Testis (tissue), 3 donors: Measurements from ENCODE around the gene MRPL34. TPM values are rescaled to one million over a fixed set of nuclear protein-coding genes. Genes with fewer than 3 reads are reported as not detected.
"Not testable (repeated sequence)": the region's sequence is repeated elsewhere in the genome, so short reads cannot be mapped to it uniquely, and the experiment has no call there.

ENCODE experiments used
- DNase-seq: peaks from one replicate; pipeline ENCODE4 v3.0.0-alpha.2; 2019
- H3K27ac ChIP-seq, 2 donors: fragments of 200-600 bp; sonication (generic); one replicate each; pipeline ENCODE4 v1.5.1; 2019
- H3K27me3 ChIP-seq: fragments of 200-600 bp; sonication (generic); one replicate; pipeline ENCODE4 v1.5.1; 2019
- H3K36me3 ChIP-seq: fragments of 200-600 bp; sonication (generic); one replicate; pipeline ENCODE4 v1.5.1; 2017; ENCODE audit warnings: low read depth; ENCODE audit errors: missing control alignments
- H3K4me1 ChIP-seq: fragments of 200-600 bp; sonication (generic); one replicate; pipeline ENCODE4 v1.5.1; 2019
- H3K4me3 ChIP-seq, 2 donors: fragments of 200-600 bp; sonication (generic); one replicate each; pipeline ENCODE4 v1.5.1; 2017 to 2019
- H3K9me3 ChIP-seq: fragments of 200-600 bp; sonication (generic); one replicate; pipeline ENCODE4 v1.5.1; 2017
- POLR2A ChIP-seq: fragments of 450-650 bp; IDR thresholded peaks from one replicate; pipeline ENCODE4 v1.6.1; 2017; ENCODE audit warnings: antibody characterized with exemption, mild to moderate bottlenecking, moderate library complexity
- WGBS, 2 donors: methylation state at CpG; one replicate each; pipeline ENCODE4 v1.1.5; 2018; 5-methylcytosine and 5-hydroxymethylcytosine counted together
- intact Hi-C: fragments of 100-400 bp; cut with DNase I; formaldehyde crosslinking; loops from one replicate; pipeline ENCODE4 v1.15.1; 2023; ENCODE audit warnings: low total_unique reads
- polyA plus RNA-seq: library from polyadenylated mRNA; stranded (reverse); fragments of 350-450 nt; fragmentation: Illumina TruSeq; extraction: RNeasy Lipid Tissue Mini Kit (QIAGEN cat#74804); gene quantifications from one replicate; pipeline ENCODE4 v1.2.3, GENCODE V29; 2014; ENCODE audit warnings: low read depth, low replicate concordance; ENCODE audit not compliant: insufficient read depth
- total RNA-seq, 2 donors: library from RNA; depleted of rRNA; stranded (reverse); fragments of >200 nt; gene quantifications; one replicate each; pipeline ENCODE4 v1.2.3, GENCODE V29; 2016
- TF ChIP-seq, protein P1 (sequence below), 3 experiments: fragments of 450-650 bp in 2 of 3; fragments of 200-600 bp in 1 of 3; sonication (generic) in 1 of 3; IDR thresholded peaks; one replicate each; pipeline ENCODE4 v1.5.1; 2016 to 2019; ENCODE audit warnings: antibody characterized with exemption in 3 of 3, mild to moderate bottlenecking in 2 of 3, moderate library complexity in 1 of 3

MRPL34 gene
- total and polyA plus RNA-seq, 3 donors from 2014 or later = 126 to 206 (median 180) TPM

DNA sequence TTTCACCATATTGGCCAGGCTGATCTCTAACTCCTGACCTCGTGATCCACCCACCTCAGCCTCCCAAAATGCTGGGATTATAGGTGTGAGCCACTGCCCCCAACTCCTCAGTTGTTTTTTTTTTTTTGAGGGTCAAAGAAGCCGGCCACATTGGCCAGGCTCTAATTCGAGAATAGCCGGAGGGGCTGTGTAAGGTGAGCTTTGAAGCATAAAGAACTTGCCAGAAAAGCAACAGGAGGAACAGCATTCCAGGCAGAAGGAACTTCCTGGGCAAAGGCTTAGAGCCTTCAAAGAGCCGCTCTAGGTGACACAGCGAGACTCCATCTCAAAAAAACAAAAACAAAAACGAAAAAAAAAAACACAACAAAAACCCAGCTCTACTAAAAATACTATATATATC is 39.6 kb upstream of the MRPL34 start:
- no peaks in the 10 kb centered on the region for H3K36me3 ChIP-seq
- H3K9me3 ChIP-seq = no peaks in the 10 kb centered on the region
- DNase-seq = no peak
- TF ChIP-seq, protein P1, sequence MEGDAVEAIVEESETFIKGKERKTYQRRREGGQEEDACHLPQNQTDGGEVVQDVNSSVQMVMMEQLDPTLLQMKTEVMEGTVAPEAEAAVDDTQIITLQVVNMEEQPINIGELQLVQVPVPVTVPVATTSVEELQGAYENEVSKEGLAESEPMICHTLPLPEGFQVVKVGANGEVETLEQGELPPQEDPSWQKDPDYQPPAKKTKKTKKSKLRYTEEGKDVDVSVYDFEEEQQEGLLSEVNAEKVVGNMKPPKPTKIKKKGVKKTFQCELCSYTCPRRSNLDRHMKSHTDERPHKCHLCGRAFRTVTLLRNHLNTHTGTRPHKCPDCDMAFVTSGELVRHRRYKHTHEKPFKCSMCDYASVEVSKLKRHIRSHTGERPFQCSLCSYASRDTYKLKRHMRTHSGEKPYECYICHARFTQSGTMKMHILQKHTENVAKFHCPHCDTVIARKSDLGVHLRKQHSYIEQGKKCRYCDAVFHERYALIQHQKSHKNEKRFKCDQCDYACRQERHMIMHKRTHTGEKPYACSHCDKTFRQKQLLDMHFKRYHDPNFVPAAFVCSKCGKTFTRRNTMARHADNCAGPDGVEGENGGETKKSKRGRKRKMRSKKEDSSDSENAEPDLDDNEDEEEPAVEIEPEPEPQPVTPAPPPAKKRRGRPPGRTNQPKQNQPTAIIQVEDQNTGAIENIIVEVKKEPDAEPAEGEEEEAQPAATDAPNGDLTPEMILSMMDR (IDR thresholded peaks at IDR 0.05) = no peak
- TF ChIP-seq POLR2A = no peak
- no peaks in the 10 kb centered on the region for H3K27me3 ChIP-seq
- intact Hi-C loops = no loop called here
- no peak overlapping the region for H3K4me3 ChIP-seq
- H3K4me1 ChIP-seq = peaks cover 6% of the 10 kb centered on the region
- no peak overlapping the region for H3K27ac ChIP-seq
- WGBS, 2 donors = 78 to 81% methylated on average over 7 of the region's 7 CpGs

DNA sequence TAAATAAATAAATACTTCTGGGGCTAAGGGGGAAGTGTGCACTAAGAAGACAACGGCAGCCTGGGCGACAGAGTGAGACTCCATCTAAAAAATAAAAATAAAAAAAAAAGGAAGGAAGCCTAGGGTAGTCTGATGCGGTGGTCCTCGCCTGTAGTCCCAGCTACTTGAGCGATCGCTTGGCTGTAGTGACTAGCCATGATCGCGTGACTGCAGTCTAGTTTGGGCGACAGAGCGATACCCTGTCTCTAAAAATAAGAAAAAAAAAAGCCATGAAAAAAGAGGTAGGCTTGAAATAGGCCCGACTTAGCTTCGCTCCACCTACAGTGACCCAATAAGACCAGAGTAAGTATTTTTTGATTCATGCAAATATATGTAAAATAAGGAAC is 39.1 kb upstream of the MRPL34 start:
- 43 to 61% methylated on average over 12 of the region's 12 CpGs for WGBS, 2 donors
- intact Hi-C loops = no loop called here
- Histone ChIP-seq H3K4me1 (peaks cover 6% of the 10 kb centered on the region), H3K4me3 (no peak overlapping the region), H3K27ac (no peak overlapping the region), H3K27me3 (no peaks in the 10 kb centered on the region), H3K36me3 (no peaks in the 10 kb centered on the region), H3K9me3 (no peaks in the 10 kb centered on the region)
- DNase-seq = no peak
- TF ChIP-seq, protein P1 (IDR thresholded peaks at IDR 0.05) = no peak
- TF ChIP-seq POLR2A = no peak

DNA sequence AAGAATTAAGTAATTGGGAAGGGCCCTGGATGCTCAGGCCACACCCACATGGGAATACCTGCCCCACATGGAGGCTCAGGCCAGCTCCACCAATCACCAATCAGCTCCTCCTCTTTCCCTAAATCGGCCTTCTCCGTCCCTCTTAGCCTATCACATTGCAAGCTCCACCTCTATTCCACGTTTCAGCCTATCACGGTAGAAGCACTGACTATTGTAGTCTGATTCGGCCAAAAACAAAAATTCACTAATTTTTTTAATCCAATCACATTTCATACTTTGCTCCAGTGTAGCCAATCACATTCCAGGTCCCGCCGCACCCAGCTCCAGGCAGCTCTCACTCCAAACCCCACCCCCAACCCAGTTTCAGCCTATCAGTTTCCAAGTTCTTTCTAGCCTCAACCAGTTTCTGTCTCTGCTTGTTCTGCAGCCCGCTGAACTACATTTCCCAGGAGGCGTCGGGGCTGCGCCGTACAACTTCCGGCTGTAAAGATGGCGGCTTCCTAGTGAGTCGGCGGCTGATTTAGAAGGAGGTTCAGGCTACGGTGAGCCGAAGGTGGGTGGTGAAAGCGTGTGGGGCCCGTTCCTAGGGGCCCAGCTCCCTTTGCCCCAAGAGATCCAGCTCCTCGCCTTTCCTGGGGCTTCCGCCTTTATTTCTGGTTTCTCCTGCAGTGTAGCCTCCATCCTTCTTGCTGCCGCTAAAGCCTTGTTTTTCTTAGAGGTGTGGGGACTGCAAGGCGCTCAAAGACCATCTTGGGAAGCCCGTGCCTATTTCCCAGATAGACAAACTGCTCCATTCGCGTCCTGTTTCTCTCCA is 38.5 kb upstream of the MRPL34 start, which contains the start of gene BABAM1:
TSS of gene BABAM1 (plus strand) at position 469 of the 814 bp plus-strand sequence. CDS start 1,364 bp downstream, outside the sequence.
- intact Hi-C loops = no loop called here
- TF ChIP-seq, protein P1 (IDR thresholded peaks at IDR 0.05) = no peak
- TF ChIP-seq POLR2A = no peak
- Histone ChIP-seq H3K27me3 (no peaks in the 10 kb centered on the region), H3K9me3 (no peaks in the 10 kb centered on the region), H3K4me3 (peak within 1 kb of the TSS; percentile 70 to 84), H3K4me1 (peaks cover 6% of the 10 kb centered on the region), H3K27ac (peak within 1 kb of the TSS; percentile 61 to 80), H3K36me3 (no peaks in the 10 kb centered on the region)
- 0% methylated on average over 27 of the region's 27 CpGs for WGBS, 2 donors
- DNase-seq = peak; percentile 99

DNA sequence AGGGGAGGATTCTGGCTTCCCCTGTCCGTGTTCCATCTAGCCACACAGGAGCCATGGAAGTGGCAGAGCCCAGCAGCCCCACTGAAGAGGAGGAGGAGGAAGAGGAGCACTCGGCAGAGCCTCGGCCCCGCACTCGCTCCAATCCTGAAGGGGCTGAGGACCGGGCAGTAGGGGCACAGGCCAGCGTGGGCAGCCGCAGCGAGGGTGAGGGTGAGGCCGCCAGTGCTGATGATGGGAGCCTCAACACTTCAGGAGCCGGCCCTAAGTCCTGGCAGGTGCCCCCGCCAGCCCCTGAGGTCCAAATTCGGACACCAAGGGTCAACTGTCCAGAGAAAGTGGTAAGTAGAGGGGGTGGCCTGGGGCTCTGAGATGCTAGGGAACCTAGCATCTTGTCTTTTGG is 36.9 kb upstream of the MRPL34 start:
- H3K4me1 ChIP-seq = peaks cover 6% of the 10 kb centered on the region
- H3K9me3 ChIP-seq = no peaks in the 10 kb centered on the region
- no peaks in the 10 kb centered on the region for H3K36me3 ChIP-seq
- no peak overlapping the region for H3K4me3 ChIP-seq
- intact Hi-C loops = no loop called here
- TF ChIP-seq POLR2A = no peak
- TF ChIP-seq, protein P1 (IDR thresholded peaks at IDR 0.05) = no peak
- DNase-seq = no peak
- WGBS, 2 donors = 90% methylated on average over 13 of the region's 13 CpGs
- no peak overlapping the region for H3K27ac ChIP-seq
- no peaks in the 10 kb centered on the region for H3K27me3 ChIP-seq

DNA sequence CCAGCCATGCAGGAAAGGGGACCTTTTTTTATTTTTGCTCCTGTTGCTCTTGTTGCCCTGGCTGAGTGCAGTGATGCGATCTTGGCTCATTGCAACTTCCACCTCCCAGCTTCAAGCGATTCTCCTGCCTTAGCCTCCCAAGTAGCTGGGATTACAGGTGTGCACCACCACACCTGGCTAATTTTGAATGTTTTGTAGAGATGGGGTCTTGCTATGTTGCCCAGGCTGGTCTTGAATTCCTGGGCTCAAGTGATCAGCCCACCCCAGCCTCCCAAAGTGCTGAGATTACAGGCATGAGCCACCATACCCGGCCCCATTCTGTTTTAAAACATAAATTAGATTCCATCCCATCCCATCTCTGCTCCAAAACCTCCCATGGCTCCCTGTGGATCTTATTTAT is 30.8 kb upstream of the MRPL34 start:
- H3K4me3 ChIP-seq, H3K27me3 ChIP-seq, H3K27ac ChIP-seq, DNase-seq, H3K4me1 ChIP-seq, H3K9me3 ChIP-seq, H3K36me3 ChIP-seq: not testable (repeated sequence)
- 98 to 100% methylated on average over 3 of the region's 3 CpGs for WGBS, 2 donors
- intact Hi-C loops = loop anchor here (10.0 kb wide), 1 partner anchor 70 kb away; no protein-coding TSS in a partner anchor
